ENCODE results near the gene BEST1. TPM values are rescaled to one million over a fixed set of nuclear protein-coding genes. Genes with fewer than 3 reads are reported as not detected.
A peak's percentile ranks its signal among the peaks of the same experiment; 100 is the strongest.

BEST1 gene
- total RNA-seq: 2.1 TPM

DNA sequence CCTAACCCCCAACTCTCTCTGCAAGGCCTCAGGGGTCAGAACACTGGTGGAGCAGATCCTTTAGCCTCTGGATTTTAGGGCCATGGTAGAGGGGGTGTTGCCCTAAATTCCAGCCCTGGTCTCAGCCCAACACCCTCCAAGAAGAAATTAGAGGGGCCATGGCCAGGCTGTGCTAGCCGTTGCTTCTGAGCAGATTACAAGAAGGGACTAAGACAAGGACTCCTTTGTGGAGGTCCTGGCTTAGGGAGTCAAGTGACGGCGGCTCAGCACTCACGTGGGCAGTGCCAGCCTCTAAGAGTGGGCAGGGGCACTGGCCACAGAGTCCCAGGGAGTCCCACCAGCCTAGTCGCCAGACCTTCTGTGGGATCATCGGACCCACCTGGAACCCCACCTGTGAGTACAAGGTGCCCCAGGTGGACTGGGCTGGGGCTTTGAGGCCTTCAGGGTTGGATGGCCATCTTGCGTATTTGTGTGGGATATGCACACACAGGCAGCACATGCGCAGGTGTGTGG is at the start of gene BEST1:
BEST1 (plus strand) TSS at position 317 of the 513 bp plus-strand sequence. CDS start 1,456 bp downstream, outside the sequence.
- no peak for DNase-seq

DNA sequence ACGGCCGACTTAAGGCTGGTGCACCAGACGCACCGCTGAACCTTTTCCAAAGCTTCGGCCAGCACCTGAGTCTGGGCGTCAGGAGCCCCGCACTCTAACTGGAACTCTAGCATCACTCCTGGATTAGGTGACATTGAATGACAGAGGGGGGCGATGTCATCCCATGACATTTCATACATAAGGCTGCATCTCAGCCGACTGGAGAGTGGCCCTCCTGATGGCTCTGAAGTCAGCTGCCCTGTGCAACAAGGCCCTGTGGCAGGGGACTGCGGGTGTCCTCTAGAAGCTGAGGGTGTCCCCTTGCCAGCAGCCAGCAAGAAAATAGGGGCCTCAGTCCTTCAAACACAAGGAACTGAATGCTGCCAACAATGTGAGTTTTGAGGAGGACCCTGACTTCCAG is 48.8 kb upstream of the BEST1 start:
- DNase-seq: no peak

DNA sequence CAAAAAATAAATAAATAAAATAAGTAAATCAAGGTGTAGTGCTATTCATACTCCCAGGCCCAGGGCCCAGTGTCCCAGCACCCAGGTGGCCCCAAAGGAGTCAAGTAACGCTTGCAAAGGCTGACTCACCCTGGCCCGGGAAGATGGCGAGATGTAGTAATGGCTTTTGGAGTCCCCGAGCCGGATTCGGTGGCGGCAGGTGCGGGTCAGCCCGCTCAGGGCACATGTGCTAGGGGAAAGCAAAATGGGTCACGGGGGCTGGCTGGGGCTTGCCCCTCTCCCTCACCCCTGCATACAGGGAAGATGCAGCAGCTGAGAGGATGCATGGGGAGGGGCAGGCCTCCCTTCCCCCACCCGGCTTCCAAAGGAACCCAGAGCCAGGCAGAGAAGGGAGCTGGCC is 47.8 kb upstream of the BEST1 start:
- DNase-seq: no peak

DNA sequence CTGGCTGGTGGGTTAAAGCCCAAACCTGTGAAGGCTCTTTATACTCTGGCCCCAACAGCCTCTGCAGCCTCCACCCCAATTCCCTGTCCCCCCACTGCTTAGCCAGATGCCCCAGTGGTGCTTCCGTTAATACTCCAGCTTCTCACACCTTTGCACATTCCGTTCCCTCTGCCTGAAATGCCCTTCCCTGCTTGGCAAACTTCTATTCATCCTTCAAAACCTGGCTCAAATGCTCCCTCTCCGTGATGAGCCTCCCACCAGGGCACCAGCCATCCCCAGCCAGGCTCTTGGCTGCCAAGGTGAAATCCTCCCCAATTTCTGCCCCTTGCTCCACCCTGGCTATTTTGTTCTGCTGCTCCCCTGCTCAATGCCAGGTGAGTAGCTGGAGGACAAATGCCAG is 46.3 kb upstream of the BEST1 start:
- DNase-seq: no peak

DNA sequence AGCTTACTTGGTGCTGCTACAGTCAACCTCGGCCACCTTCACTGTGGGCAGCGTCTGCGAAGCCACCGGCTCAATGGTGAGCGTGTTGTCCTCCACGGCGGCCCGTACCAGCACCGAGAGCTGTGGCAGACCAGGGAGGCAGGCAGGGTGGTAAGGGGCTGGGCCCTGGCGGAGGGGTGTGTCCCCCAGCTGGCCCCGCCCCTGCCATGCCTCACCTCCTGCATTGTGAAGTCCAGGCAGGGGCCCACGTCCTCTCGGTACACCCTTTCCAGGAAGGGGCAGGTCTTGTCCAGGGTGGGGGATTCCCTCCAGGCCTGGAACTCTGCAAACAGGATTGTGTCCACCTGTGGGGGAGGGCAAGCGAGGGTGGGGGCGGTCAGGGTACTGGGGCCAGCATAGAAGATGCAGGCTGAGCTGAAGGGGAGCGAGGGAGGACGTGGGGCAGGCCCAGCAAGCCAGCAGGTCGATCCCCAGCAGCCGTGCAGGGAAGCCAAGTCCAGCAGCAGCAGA is 45.6 kb upstream of the BEST1 start:
- no peak for DNase-seq

DNA sequence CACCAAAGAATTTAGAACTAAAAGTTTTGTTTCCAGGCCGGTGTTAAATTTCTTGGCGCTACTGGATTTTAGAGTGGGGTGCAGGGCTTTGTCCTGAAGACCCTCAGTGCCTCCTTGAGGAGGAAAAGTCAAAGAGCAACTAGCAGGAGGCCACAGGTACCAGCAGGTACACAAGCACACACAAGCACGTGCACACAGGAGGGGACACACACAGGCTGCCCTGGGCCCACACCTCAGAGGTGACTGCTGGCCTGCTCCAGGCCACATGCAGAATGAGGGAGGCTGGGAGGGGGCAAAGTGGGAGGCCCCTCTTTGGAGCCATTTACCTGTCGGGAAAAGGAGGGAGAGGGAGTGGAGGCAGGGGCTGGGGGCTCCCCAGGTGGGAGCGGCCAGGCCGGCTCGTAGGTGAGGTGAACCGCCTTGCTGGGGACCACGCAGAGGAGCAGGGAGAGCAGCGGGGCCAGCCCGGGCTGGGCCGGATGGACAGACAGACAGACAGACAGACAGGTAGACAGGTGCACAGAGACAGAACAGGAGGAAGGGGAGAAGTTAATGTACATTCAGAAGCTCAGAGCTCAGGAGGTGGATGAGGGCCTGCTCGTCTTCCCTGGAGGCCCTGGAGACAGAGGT is 45.0 kb upstream of the BEST1 start:
- DNase-seq: no peak

DNA sequence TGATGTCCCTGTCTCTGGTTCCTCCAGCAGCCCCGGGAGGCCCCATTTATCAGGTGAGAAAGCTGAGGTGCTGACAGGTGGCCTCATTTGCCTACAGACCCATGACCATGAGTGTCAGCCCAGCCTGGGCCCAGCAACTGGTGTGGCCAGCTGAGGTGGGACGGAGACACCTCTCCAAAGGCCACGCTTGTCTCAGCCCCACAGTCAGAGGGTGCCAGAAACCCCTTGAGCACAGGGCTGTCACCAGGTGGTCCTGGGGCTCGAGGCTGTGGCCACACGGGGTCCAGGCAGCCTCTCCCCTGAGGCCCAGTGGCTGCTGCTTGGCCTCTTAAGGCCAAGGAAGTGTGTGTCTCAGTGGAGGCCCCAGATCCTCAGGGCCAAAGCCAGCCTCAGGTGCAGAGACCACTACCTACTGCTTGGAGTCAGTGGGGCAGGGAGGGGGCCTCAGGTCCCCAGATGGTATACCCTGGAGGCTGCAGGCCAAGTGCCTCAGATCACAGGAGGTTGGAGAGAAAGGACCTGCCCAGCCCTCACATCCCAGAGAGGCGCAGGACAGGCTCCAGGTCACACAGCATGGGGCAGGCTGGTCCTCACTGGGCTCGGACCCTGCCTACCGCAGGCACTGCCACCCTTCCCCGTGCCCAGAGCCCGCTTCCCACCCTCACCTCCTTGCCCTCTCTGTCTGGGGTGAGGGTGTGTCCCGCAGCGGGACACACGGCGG is 44.2 kb upstream of the BEST1 start:
- DNase-seq: no peak

DNA sequence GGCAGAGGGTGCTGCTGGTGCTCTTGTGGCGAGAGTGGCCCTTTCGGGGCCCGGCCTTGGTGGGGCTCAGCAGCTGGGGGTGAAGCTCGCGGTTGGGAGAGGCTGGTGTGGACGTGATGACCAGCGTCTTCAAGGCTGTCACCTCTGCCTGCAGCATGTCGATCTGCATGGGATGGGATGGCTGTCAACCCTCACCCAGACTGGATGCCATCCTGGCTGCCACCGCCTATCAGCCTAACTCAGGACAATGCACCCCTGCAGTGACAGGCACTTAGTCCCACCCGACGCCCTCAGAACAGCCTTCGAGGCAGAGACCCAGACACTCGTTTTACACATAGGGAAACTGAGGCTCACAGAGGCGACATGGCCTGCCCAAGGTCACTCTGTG is 43.6 kb upstream of the BEST1 start:
- DNase-seq: no peak

DNA sequence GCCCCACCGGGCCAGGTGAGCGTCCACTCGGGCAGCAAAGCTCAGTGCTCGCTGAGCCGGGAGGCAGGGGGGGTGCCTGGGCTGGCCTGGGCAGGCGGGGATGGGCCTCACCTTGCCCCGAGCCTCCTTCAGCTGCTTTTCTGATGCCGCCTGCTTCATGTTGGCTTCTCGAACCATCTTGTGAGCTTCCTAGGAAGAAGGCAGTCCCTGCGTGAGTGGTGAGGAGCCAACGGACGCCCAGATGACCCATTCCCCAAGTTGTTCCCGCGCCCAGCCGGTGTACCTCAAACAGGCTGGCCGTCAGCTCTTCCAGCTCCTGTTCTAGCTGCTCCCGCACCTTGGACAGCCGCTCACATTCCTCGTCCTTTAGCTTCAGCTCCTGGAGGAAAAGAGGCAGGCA is 42.9 kb upstream of the BEST1 start:
- no peak for DNase-seq

DNA sequence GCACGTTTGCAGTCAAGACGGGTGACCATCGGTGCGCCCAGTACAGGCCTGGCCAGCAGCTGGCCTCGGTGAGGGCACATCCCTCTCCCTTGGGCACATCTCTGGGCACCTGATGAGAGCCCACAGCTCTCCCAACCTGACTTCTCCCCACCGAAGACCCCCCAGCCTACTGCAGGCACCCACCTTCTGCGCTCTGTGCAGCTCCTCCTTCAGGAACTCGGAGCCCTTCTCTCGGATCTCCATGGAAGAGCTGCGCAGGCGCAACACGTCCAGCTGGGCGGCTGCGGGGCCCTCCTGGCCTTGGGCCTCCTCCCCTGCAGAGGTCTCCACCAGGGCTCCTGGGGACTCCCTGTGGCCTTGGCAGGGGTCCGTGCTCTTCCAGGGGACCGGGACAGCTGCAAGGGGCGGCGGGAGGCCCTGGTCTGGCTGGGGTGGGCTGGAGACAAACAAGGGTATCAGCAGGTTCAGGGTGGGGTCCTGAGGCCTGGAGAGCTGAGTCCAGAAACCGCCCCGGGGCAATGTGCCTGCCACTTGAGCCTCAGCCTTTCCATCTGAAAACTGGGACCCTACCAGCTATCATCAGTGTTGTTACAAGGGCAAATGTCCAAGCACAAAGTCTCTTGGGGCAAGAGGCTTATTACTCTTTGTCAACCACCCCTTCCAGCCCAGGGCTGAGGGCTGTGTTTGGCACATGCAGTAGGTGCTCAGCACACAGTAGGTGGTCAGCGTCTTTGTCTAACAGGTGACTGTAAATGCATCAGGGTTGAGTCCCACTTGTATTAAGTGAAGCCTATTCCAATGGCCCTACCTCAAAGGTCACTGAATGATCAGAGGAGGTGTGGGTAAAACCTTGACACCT is 42.1 kb upstream of the BEST1 start:
- no peak for DNase-seq

DNA sequence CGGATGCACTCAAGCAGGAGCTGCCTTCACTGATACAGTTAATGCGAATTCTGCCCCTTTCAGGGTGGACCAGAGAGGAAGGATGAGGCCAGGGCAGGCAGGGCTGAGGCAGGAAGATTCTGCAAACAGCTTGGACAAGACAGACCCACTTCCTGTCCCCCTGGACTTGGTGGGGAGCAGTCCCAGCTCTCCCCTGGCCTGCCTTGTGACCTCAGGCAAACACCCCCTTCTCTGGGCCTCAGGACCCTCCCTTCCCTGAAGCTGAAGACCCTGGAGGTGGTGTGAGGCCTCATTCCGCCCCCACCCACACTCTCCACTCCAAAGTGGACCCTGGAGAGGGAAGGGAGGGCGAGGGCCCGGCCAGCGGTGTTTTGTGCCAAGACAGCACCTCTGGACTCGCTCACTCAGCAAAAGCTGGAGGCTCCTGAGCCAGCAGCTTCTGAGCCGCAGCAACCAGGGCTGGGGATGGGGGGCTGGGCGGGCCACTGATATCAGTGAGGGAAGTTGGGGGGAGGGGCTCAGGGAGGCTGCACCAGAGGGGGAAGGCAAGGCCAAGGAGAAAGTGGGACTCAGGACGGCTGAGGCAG is 41.3 kb upstream of the BEST1 start:
- peak; percentile 24 for DNase-seq

DNA sequence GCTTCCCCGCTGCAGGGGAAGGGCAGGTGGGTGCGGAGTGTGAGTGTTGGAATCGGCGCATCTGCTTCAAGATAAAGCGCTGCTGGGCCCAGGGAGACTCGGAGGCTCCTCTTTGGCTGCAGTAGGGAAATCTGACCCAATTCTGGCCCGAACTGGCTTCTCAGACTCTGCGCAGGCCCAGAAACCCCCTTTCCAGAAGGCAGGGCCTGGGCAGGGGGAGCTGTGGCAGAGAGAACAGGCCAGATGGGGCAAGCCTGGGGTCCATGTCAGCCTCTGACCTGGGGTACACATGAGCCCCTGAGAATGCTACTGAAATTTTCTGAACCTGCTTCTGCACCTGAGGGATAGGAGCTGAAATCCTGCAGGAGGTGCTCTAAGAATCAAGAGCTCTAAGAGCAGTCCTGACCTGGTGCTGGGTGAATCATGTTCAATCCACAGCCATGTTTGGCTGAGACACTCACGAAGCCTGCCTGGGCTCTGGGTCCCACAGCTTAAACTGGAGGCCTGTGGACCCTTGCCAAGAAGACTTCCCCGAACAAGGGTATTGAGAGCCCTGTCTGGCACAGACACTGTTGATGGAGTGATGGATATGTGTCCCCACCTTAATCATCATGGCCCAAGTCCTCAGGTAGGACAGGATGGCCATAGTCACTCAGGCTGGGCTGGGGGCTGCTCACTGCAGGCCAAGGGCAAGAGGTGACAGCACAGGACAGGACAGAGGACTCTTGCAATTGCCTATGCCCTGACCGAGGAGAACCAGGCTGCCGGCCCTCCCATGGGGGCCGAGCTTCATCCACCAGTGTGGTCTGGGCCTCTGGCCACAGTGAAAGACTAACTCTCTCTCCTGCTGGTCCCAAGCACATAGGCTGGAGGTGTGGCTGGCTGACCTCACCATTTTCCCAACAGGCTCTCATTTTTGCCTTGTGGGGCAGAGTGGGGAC is 39.7 kb upstream of the BEST1 start:
- peak; percentile 46 for DNase-seq

DNA sequence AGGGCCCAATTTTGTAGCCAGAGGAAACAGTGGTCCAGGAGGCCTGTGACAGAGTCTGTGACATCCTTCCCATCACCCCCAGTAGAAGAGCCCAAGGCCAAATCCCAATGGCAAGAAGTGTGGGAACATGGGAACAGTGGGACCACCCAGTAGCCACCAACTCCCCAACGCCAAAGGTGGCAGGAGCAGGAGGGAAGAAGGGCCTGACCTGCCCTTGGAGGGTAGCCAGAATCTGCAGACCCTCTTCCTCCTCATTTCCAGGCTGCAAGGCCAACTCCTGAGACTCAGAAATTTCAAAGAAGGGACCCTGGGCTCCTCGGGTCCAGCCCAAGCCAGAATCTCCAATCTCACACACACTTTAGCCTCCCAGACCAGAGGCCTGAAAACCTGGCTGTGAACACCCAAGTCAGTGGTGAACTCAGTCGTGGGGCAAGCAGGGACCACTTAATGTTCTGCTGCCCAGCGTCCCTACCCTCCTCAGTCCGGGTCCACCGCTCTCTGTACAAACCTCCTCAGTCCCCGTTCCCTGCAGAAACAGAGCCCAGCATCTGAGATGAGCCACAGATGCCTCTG is 38.9 kb upstream of the BEST1 start:
- DNase-seq: no peak

DNA sequence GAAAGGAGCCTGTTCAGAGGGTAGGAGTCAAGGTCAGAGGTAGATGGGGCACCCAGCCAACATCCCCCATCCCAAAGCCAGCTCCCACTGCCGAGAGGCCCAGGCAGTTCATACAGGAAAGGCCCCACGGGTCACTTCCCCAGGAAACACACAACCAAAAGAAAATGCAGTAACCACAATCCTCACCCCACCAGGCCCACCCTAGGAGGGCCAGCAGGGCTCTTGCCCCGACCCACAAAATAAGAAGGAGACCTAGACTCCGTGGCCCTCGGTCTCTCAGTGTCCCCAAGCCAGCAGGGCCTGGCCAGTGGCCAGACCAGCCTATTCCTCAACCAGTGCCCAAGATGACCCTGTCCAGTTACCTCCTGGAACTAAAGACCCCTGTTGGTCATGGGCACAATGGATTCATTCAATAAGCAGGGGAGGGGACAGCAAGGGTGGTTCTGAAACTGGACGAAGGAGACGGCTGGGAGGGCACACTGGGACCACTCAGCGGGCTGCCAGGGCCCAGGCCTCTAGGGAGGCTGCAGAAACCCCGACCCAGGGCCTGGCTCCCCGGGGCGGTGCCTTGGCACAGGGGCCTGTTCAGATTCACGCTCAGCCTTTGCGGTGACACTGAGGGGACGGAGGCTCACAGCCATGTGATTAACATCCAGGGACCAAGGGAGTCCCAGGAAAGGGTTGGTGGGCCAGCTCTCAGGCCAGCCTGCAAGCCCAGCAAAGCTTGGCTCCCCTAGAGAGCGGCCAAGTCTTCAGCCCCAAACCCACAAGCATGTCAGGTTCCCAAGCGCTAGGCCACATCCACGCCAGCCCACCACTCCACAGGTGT is 38.2 kb upstream of the BEST1 start:
- DNase-seq: no peak

DNA sequence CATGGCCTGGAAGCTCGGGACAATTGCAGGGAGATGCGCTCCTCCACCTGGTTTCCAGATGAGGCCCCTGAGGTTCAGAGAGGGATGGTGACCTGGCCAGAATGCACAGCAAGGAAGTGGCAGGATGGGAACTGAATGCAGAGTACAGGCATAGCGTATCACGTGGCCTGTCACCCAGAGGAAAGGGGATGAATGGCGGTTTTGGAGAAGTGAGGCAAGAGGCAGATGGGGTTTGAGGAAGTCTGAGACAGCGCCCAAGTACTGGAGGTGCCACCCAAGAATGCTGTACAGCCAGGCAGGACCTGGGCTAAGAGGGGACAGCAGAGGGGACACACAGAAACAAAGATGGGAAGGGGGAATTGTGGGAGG is 37.6 kb upstream of the BEST1 start:
- no peak for DNase-seq

DNA sequence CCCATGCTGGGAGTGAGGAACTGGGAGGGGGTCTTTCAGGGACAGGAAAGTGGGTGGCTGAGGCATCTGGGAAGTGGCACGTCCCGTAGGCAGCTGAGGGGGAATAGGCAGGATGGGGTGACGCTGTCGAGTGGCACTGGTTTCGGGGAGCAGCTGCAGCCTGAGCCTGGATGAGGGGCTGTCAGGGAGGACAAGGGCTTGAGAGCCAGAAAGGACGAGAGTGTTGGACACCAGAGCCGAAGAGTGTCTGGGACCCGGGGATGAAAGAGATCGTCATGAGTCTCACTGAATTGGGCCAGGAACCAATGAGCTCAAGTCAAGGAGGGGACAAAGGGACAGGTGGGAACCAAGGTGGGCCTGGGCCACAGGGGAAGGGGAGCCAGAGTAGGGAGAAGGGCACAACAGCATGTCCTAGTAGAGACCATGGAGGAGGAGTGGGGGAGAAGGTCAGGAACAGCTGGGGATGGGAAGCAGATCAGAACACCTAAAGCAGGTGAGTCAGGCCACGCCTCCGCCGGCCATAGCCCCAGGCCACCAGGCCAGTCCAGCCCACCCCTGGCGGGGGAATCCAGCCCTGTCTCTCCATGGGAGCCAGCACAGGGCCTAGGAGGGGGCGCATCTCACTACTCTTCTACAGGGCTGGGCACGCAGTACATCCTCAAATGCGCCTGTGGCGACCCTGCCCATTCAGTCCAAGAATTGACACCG is 37.0 kb upstream of the BEST1 start:
- no peak for DNase-seq

DNA sequence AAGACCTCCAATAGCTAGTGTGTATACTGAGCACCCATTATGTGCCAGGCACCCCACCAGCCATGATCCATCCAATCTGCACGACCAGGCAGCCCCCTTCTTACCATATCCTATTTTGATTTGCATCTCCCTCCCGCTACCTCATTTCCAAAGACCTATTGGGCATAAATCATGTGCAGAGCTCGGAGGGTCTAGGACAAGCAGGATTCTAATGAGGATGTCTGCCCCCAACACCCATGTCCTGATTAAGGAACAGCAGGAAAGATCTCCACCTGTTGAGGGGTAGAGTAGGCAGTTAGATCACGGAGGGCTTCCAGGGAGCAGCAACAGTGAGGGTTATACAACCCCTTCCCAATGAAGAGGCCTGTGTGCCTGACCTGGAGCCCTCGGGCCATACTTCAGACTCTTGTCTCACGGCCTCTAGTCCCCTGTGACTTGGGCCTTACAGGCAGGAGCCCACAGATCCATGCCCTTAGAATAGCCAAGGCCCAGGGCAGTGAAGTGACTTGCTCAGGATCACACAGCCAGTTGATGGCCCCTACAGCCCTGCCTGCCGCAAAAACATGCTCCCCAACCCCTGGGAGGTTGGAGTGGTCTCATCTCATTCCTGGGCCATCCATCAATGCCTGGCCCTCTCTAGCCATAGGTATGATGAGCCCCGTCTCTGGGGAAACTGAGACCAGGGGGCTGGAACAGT is 36.3 kb upstream of the BEST1 start:
- no peak for DNase-seq

DNA sequence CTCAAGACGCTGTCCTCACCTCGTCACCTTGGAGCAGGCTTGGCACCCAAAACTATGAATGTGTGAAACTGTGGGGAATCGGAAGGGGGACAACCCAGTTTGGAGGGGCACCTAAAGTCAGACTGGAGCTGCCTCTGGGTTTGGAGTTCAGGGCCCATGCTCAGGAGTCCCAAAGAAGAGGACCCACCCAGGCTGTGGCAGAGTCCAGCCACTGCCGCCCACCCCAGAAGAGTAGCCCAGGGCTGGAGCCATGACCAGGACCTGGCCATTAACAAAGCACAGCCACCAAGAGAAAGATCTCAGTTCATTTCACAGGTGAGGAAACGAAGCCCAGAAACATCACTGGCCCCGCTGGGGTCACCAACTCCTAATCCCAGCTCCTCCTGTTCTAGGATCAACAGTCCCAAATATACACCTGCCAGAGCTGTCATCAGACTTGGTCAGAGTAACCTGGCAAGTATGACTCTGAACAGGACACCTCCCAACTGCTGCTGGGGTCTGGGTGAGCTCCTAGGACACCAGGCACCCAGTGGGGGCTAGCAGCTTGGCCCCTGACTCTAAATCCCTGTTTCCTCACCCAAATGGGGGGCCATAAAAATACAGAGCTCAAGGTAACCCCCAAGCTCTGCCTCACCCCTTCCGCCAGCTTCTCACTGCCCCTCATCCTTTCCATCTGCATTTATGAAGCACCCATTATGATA is 35.5 kb upstream of the BEST1 start:
- no peak for DNase-seq
